Measurements from ENCODE around the gene SYNPO2.

DNA sequence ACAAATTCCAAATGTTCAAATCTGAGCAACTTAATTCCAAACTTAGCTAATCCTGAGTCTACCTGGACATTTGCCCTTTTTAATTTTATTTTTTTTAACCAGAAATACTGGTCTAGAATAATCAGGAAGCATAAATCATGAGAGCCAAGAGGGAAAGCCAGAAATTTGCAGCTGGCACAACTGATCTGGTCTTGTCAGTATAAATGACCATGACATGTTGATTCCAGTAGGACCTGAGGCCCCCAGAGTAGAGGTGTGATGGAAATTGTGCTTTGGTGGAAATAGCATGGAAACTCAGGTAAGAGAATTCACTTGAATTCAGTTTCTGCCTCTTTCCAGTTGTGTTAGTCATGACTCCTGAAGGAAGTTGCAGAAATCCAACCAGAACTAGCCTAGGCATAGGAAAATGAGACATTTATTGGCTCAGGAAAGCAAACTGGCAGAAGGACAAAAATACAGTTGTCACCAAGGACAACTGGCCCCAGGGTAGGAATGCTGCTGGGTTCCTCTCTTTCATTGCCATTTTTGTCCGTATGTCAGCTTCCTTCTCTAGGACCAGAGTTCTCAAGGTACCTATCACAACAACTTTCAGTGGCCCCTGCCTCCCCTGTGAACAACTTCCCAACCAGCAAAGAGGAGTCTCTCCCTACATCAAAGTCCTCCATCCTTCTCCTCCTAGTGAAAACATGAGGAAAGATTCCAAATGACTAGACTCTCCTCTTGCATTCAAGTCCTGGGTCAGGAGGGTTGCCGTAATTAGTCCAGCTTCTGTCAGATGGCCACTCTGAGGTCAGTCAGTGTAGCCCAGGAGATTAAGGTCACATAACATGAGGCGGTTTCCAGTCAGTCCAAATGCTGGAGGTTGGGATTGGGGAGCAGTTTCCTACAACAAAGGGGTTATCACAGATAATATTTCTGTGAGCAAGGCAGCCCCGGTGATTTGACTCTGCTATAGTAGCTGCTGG lies 217.7 kb downstream of the SYNPO2 start:
- TF ChIP-seq, protein P1, sequence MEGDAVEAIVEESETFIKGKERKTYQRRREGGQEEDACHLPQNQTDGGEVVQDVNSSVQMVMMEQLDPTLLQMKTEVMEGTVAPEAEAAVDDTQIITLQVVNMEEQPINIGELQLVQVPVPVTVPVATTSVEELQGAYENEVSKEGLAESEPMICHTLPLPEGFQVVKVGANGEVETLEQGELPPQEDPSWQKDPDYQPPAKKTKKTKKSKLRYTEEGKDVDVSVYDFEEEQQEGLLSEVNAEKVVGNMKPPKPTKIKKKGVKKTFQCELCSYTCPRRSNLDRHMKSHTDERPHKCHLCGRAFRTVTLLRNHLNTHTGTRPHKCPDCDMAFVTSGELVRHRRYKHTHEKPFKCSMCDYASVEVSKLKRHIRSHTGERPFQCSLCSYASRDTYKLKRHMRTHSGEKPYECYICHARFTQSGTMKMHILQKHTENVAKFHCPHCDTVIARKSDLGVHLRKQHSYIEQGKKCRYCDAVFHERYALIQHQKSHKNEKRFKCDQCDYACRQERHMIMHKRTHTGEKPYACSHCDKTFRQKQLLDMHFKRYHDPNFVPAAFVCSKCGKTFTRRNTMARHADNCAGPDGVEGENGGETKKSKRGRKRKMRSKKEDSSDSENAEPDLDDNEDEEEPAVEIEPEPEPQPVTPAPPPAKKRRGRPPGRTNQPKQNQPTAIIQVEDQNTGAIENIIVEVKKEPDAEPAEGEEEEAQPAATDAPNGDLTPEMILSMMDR (IDR thresholded peaks at IDR 0.05) = no peak
- TF ChIP-seq POLR2A (IDR thresholded peaks at IDR 0.05) (no peak), POLR2AphosphoS5 (IDR thresholded peaks at IDR 0.05; ENCODE audit: insufficient read depth in 1 of 2, low read depth in 1 of 2) (no peak)

Data from vagina (tissue), 2 donors.